Skeletal muscle tissue (tissue), 4 donors: ENCODE results near the gene SCG2. TPM values are rescaled to one million over a fixed set of nuclear protein-coding genes. Genes with fewer than 3 reads are reported as not detected.

Experiments used
- H3K27ac ChIP-seq: one replicate; pipeline ENCODE4 v1.7.0; 2013; ENCODE audit warnings: mild to moderate bottlenecking, low read depth, low read length, inconsistent platforms
- H3K27me3 ChIP-seq, 3 donors: one replicate each; pipeline ENCODE4 v1.7.0; 2013; ENCODE audit warnings: low read length in 3 of 3; ENCODE audit not compliant: control insufficient read depth in 3 of 3, insufficient read depth in 3 of 3
- H3K36me3 ChIP-seq, 3 donors: one replicate each; pipeline ENCODE4 v1.7.0; 2013; ENCODE audit warnings: low read length in 3 of 3; ENCODE audit not compliant: control insufficient read depth in 3 of 3, insufficient read depth in 3 of 3
- H3K4me1 ChIP-seq, 3 donors: one replicate each; pipeline ENCODE4 v1.7.0; 2013; ENCODE audit warnings: low read length in 3 of 3, mild to moderate bottlenecking in 3 of 3; ENCODE audit not compliant: control insufficient read depth in 3 of 3, insufficient read depth in 3 of 3
- H3K4me3 ChIP-seq, 3 donors: one replicate each; pipeline ENCODE4 v1.7.0; 2013; ENCODE audit warnings: low read length in 3 of 3
- H3K9ac ChIP-seq, 3 donors: one replicate each; pipeline ENCODE4 v1.7.0; 2013; ENCODE audit warnings: low read length in 3 of 3, mild to moderate bottlenecking in 3 of 3, moderate library complexity in 2 of 3, low read depth in 1 of 3
- H3K9me3 ChIP-seq, 3 donors: one replicate each; pipeline ENCODE4 v1.7.0; 2013; ENCODE audit warnings: low read length in 3 of 3; ENCODE audit not compliant: control insufficient read depth in 3 of 3
- total RNA-seq: library from RNA; depleted of rRNA; stranded (reverse); fragments of >200 nt; gene quantifications from one replicate; pipeline ENCODE4 v1.2.3, GENCODE V29; 2014
- donor health status: Osteomylitis.

The SCG2 gene
- total RNA-seq, 1 donor from 2014 or later: not detected

DNA sequence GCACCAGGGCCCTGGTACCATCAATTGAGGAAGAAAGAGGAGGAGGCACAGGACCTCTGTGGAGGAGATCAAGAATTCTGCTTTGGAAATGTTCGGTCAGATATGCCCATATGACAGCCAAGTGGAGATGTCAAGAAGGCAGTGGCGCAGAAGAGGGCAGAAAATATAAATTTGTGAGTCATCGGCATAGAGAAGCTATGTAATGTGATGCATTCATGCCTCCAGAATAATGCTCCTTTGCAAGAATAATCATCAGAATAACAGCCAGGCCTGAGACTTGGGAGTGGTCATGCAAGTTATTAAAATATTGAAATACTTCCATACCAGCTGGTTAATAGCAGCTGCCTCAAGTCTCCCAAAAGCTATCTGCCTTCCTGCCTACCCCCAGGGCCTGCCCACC, 32.1 kb upstream of the SCG2 start:
- H3K9ac ChIP-seq: no peak overlapping the region
- H3K9me3 ChIP-seq: peaks cover 0 to 3% (median 0%) of the 10 kb centered on the region in 3 donors
- no peak overlapping the region for H3K27ac ChIP-seq
- no peak overlapping the region for H3K4me3 ChIP-seq
- H3K4me1 ChIP-seq: no peaks in the 10 kb centered on the region
- H3K27me3 ChIP-seq: no peaks in the 10 kb centered on the region
- H3K36me3 ChIP-seq: no peaks in the 10 kb centered on the region

DNA sequence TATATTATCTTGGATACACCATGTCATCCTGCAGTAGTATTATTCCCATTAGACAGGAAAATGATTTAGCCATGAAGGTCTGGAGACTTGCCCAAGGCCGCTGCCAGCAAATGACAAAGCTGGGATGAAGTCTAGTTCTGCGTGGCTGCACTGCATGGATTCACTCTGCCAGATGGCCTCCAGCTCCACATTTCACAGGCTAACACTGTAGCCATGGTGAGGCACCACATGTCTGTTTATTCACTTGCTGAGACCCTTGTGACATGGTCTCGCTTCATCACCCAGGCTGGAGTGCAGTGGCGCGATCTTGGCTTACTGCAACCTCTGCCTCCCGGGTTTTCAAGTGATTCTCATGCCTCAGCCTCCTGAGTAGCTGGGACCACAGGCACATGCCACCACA, 31.5 kb upstream of the SCG2 start:
- no peak overlapping the region for H3K4me3 ChIP-seq
- no peak overlapping the region for H3K9ac ChIP-seq
- H3K36me3 ChIP-seq: no peaks in the 10 kb centered on the region
- no peak overlapping the region for H3K27ac ChIP-seq
- peaks cover 0 to under 1% (median 0%) of the 10 kb centered on the region in 3 donors for H3K9me3 ChIP-seq
- H3K27me3 ChIP-seq: no peaks in the 10 kb centered on the region
- H3K4me1 ChIP-seq: no peaks in the 10 kb centered on the region

DNA sequence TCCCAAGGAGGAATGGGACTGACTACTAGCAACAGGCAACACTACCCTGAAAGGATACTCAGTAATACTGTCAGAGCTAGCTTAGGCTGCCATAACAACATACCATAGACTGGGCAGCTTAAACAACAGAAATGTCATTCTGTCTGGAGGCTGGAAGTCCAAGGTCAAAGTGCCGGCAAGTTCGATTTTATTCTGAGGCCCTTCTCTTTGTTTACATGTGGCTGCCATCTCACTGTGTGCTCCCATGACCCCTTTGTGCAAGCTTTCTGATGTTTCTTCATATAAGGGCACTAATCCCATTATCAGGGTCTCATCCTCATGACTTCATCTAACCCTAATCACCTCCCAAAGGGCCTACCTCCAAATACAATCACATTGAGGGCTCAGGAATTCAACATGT, 30.7 kb upstream of the SCG2 start:
- Histone ChIP-seq H3K9me3 (no peaks in the 10 kb centered on the region), H3K27me3 (no peaks in the 10 kb centered on the region), H3K36me3 (no peaks in the 10 kb centered on the region), H3K4me1 (no peaks in the 10 kb centered on the region), H3K9ac (no peak overlapping the region), H3K27ac (no peak overlapping the region), H3K4me3 (no peak overlapping the region)

DNA sequence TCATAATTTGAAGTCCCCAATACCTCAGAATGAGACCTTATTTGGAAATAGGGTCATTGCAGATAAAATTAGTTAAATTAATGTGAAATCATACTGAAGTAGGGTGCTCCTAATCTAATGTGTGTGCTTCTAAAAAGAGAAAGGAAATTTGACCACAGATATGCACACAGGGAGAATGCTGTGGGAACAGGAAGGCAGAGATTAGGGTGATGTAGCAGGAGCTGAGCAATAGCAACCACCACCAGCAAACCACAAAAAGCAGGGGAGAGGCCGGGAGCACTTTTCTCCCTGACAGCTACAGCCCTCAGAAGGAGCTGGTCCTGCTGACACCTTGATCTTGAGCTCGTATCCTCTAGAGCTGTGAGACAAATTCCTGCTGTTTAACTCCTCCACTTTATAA, 24.6 kb upstream of the SCG2 start:
- H3K27me3 ChIP-seq: no peaks in the 10 kb centered on the region
- no peaks in the 10 kb centered on the region for H3K4me1 ChIP-seq
- H3K36me3 ChIP-seq: no peaks in the 10 kb centered on the region
- H3K27ac ChIP-seq: no peak overlapping the region
- no peak overlapping the region for H3K9ac ChIP-seq
- no peak overlapping the region for H3K4me3 ChIP-seq
- H3K9me3 ChIP-seq: no peaks in the 10 kb centered on the region

DNA sequence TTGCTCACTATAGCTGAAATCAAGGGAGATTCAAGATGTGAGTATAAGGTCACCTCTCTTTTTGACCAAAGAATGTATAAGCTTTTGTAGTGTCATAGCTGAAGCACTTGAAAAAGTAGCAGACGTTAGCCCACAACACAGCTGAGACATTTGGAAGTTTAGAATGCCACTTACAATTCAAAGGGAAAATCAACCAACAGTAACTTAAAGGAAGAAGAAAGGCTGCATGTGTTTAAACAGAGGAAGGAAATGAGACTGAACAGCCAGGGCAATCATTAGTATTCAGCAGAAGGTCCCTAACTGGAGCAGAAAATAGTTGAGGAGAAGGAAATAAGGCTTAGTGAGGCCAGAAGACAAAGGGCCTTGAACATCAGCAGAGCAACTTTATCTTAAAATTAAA, 23.5 kb upstream of the SCG2 start:
- no peaks in the 10 kb centered on the region for H3K36me3 ChIP-seq
- peaks cover 0 to 3% (median 0%) of the 10 kb centered on the region in 3 donors for H3K27me3 ChIP-seq
- H3K9me3 ChIP-seq: no peaks in the 10 kb centered on the region
- no peak overlapping the region for H3K4me3 ChIP-seq
- no peak overlapping the region for H3K9ac ChIP-seq
- H3K4me1 ChIP-seq: no peaks in the 10 kb centered on the region
- H3K27ac ChIP-seq: no peak overlapping the region

DNA sequence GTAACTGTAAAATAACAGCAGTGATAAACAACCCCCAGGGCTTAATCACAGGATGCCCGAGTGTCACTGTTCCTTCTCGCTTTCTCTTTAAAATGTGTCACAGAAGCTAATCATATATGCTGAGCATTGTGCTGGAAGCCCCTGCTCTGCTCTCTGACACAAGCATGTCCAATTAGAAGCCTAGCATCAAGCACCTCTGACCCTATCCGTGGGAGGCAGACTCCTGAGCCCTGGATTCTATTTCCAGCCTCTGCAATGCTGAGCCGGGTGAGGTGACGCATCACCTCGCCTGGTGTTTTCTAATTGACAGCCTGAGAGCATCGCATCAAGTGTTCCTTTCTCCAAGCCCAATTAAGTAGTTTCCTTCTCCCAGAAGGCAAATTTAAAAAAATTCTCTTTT, 19.7 kb upstream of the SCG2 start:
- H3K27ac ChIP-seq: no peak overlapping the region
- H3K4me3 ChIP-seq: no peak overlapping the region

DNA sequence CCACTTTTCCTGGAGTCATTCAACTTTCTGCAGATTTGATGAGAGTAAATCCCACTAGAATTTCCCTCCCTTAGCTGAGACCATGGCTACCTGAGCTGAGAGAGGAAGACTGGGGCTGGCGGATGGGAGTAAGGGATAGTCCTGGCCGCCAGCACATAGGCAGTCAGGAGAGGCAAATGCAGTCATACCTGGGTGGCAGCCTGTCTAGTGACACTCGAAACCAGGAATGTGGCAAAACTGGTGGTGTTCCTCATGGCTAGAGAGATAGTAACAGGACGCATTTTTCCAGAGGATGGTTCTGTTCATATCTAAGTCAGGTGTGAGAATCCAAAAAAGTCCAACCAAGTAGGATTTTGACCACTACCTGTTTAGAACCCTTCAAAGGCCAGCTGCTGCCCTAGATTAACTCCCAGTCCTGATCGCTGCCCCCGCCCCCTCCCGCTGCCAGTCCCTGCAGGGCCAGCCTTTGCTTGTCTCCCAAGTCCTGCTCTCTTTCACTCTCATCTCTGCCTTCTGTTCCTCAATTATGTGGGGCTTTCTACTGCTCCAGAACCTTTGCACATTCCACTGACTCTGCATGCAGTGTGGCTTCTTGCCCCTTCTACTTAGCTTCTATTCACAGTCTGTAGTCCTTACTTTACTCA, 17.4 kb upstream of the SCG2 start:
- no peak overlapping the region for H3K4me3 ChIP-seq
- H3K27me3 ChIP-seq: peaks cover 4 to 9% (median 8%) of the 10 kb centered on the region in 3 donors
- H3K36me3 ChIP-seq: no peaks in the 10 kb centered on the region
- H3K4me1 ChIP-seq: no peaks in the 10 kb centered on the region
- H3K9ac ChIP-seq: no peak overlapping the region
- H3K9me3 ChIP-seq: no peaks in the 10 kb centered on the region
- no peak overlapping the region for H3K27ac ChIP-seq

More for the DNA sequence above, 19.7 kb upstream of the SCG2 start:
- no peaks in the 10 kb centered on the region for H3K36me3 ChIP-seq
- H3K27me3 ChIP-seq: peaks cover 4 to 9% (median 8%) of the 10 kb centered on the region in 3 donors
- no peak overlapping the region for H3K9ac ChIP-seq
- H3K4me1 ChIP-seq: no peaks in the 10 kb centered on the region
- no peaks in the 10 kb centered on the region for H3K9me3 ChIP-seq

DNA sequence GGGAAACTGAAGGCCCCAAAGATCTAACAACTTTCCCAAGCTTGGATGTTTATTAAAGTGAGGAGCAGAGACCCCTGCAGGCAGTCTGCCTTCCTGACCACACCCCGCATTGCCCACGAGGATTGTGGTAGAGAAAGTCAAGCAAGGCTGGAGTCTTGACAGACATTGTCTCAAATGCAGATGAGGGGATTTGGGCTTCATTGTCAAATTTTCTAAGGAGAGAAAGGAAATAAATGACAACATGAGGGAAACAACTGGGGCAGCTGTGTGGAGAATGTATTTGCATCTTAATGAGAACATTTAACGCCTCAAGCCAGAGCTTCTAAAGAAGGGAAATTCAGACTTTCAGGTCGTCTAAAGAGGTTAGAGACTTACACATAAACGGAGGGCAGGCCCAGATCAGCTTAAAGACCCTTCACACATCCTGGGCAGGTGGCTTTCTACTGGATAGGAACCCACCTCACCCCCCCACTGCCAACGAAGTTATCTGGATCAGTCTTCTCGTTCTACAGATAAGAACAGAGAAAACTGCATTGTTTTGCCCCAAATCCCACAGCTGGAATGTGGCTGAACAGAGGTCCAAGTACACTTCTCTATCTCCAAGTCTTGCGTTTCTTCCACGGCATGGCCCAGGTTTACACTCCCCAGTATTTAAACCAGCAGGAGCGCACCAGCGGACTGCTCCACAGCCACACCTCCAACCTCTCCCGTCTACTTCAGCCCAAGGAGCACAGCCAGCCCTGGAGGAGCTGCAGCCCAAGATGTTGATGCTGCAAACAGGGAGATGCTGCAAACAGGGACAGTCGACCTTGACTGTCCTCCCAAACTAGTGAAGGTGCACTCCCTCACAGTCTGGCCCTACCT, 16.2 kb upstream of the SCG2 start:
- Histone ChIP-seq H3K36me3 (no peaks in the 10 kb centered on the region), H3K4me1 (peaks cover under 1 to 3% (median 1%) of the 10 kb centered on the region in 3 donors), H3K4me3 (no peak overlapping the region), H3K27me3 (peaks cover 4 to 9% (median 8%) of the 10 kb centered on the region in 3 donors), H3K9me3 (no peaks in the 10 kb centered on the region), H3K9ac (no peak overlapping the region), H3K27ac (no peak overlapping the region)

DNA sequence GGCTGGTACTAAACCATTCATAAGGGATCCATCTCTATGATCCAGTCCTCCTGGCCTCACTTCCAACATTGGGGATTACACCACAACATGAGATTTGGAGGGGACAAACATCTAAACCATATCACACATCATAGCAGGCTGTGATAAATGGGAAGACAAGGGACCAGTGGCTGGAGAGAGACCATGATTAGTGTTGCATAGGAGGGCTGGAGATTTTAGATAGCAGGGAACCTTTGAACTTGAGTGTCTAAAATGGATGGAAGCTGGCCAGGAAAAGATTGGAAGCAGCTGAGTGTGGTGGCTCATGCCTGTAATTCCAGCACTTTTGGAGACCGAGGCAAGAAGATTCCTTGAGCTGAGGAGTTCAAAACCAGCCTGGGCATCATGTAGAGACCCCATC, 12.4 kb upstream of the SCG2 start:
- Histone ChIP-seq H3K27ac (no peak overlapping the region), H3K9me3 (no peaks in the 10 kb centered on the region), H3K9ac (no peak overlapping the region), H3K4me3 (no peak overlapping the region), H3K36me3 (no peaks in the 10 kb centered on the region), H3K4me1 (peaks cover 4 to 11% (median 4%) of the 10 kb centered on the region in 3 donors), H3K27me3 (peaks cover 4 to 9% (median 5%) of the 10 kb centered on the region in 3 donors)
